ENCODE results near the gene STXBP6. TPM values are rescaled to one million over a fixed set of nuclear protein-coding genes. Genes with fewer than 3 reads are reported as not detected.

The STXBP6 gene
- 35.3 and 43.2 TPM in 2 replicates for total RNA-seq (2016; rRNA removed; fragmentation: Illumina TruSeq; extraction: Trizol)
- 21.2 TPM in 2 replicates for total RNA-seq (2016; cell fraction: cytosol; rRNA removed; fragmentation: Illumina TruSeq; extraction: Trizol; ENCODE audit: low read depth)
- 31.7 and 46.6 TPM in 2 replicates for total RNA-seq (2016; cell fraction: insoluble cytoplasmic fraction; rRNA removed; fragmentation: Illumina TruSeq; extraction: Trizol)
- 28.9 and 30.6 TPM in 2 replicates for total RNA-seq (2016; cell fraction: membrane; rRNA removed; fragmentation: Illumina TruSeq; extraction: Trizol)
- 26.2 and 27.2 TPM in 2 replicates for total RNA-seq (2016; cell fraction: nucleus; rRNA removed; fragmentation: Illumina TruSeq; extraction: Trizol)
- 32.3 and 42.8 TPM in 2 replicates for polyA plus RNA-seq (2011; rRNA removed)
- 26.8 and 33.4 TPM in 2 replicates for polyA plus RNA-seq (2011; cell fraction: cytosol; rRNA removed)
- polyA plus RNA-seq (2011; cell fraction: nucleus; rRNA removed) = 10.0 and 11.5 TPM in 2 replicates
- 25.5 and 27.7 TPM in 2 replicates for polyA plus RNA-seq (2012)
- polyA plus RNA-seq (2016; cell fraction: cytosol; fragmentation: Illumina TruSeq; extraction: Trizol; ENCODE audit: low read depth) = 19.0 and 23.1 TPM in 2 replicates
- polyA plus RNA-seq (2016; cell fraction: insoluble cytoplasmic fraction; fragmentation: Illumina TruSeq; extraction: Trizol; ENCODE audit: low read depth) = 51.3 and 53.4 TPM in 2 replicates
- polyA plus RNA-seq (2016; cell fraction: membrane; fragmentation: Illumina TruSeq; extraction: Trizol; ENCODE audit: low read depth) = 25.8 and 28.4 TPM in 2 replicates
- polyA plus RNA-seq (2016; cell fraction: nucleus; fragmentation: Illumina TruSeq; extraction: Trizol; ENCODE audit: insufficient read depth, low read depth) = 24.0 and 27.2 TPM in 2 replicates
- 3.0 and 26.4 TPM in 2 replicates for polyA minus RNA-seq (2011; rRNA and poly(A)+ RNA removed; ENCODE audit: low replicate concordance)
- 19.6 and 20.8 TPM in 2 replicates for polyA minus RNA-seq (2011; cell fraction: cytosol; rRNA and poly(A)+ RNA removed)
- 53.4 and 53.6 TPM in 2 replicates for polyA minus RNA-seq (2011; cell fraction: nucleus; rRNA and poly(A)+ RNA removed)
- Bru-seq, nascent RNA = percentile 88 among the genes with signal in this experiment
- percentile 62 among the genes with signal in this experiment for BruChase-seq, experiment 1, labeled RNA remaining after a 6-hour chase
- BruChase-seq, experiment 2, labeled RNA remaining after a 2-hour chase = percentile 72 among the genes with signal in this experiment
- long read RNA-seq, experiment 1, full-length matches to known transcripts = 15 of 35 reads
- long read RNA-seq, experiment 1, partial matches to known transcripts = 3 of 35 reads
- long read RNA-seq, experiment 1, other reads (novel, unspliced or antisense) = 17 of 35 reads
- long read RNA-seq, experiment 2, full-length matches to known transcripts = 24 of 62 reads
- long read RNA-seq, experiment 2, partial matches to known transcripts = 7 of 62 reads
- long read RNA-seq, experiment 2, other reads (novel, unspliced or antisense) = 31 of 62 reads

GRCh38 chr14:25049568-25050268, at the start of gene STXBP6:
Gene STXBP6 (minus strand): TSS chr14:25050147. CDS start chr14:24974818, 75,329 bp downstream.
- ATAC-seq (peak; percentile 97), FAIRE-seq (no peak), DNase-seq (ENCODE audit: low spot score) (peak; percentile 65)
- Histone ChIP-seq H3K36me3 (replicated peaks in 1 of 2; ENCODE audit: control insufficient read depth in 1 of 2, insufficient read depth in 2 of 2, low read length in 2 of 2) (no peaks in the 10 kb centered on the region), H3K27me3 (ENCODE audit: control insufficient read depth in 1 of 2, insufficient read depth in 2 of 2, low read length in 2 of 2) (peaks cover 0 to 25% of the 10 kb centered on the region in 2 experiments; a peak in 3 of 5 replicates), H3K9ac (ENCODE audit: insufficient read depth, low read depth, low read length) (peak within 1 kb of the TSS; percentile 56), H3K4me3 (replicated peaks in 1 of 3; ENCODE audit: insufficient read depth in 1 of 3, low read depth in 2 of 3, low read length in 3 of 3) (peak within 1 kb of the TSS; percentile 65 to 82 (median 73)), H4K20me1 (ENCODE audit: insufficient read depth, low read length) (no peaks in the 10 kb centered on the region), H2AFZ (ENCODE audit: low read length) (peak within 1 kb of the TSS; percentile 33), H3K27ac (ENCODE audit: extremely low read length, insufficient read depth, low read length) (no peak within 1 kb of the TSS), H3K4me1 (ENCODE audit: insufficient read depth, low read length) (peaks cover 41% of the 10 kb centered on the region), H3K9me3 (ENCODE audit: low read length) (no peaks in the 10 kb centered on the region), H3K4me2 (ENCODE audit: low read depth, low read length) (peak within 1 kb of the TSS; percentile 84), H3K79me2 (ENCODE audit: insufficient read depth, low read length) (no peaks in the 10 kb centered on the region)
- WGBS (ENCODE audit: low lambda C conversion rate) = 5% methylated on average over 25 of the region's 82 CpGs
- intact Hi-C loops (cut with micrococcal nuclease; ENCODE audit: unreplicated experiment) = loop anchor here (1.0 to 2.0 kb wide), 3 partner anchors 67 to 210 kb away; no protein-coding TSS in a partner anchor
- in situ Hi-C loops (cut with HindIII; ENCODE audit: extremely low pct_ligation_motif_present, low pct_unique_long_range_greater_than_20kb) = no loop called here
- ChIA-PET CTCF (ENCODE audit: low intra/inter-chr PET ratio, low total read pairs) (interaction anchor here (1.6 kb wide), 1 partner anchor 244 kb away, joined by 7 read pairs; no protein-coding TSS in a partner anchor), POLR2A (interaction anchor here (0.7 to 1.3 kb wide), 10 partner anchors 9 to 258 kb away, joined by 3 to 10 read pairs (median 3); no protein-coding TSS in a partner anchor)
- BruUV-seq (replicated peaks) = no TSS peak
- TF ChIP-seq ZBTB7A (CRISPR knock-in tag; IDR thresholded peaks at IDR 0.05) = no peak; the same call in 1 of the 2 replicates
- TF ChIP-seq PAXIP1 (CRISPR knock-in tag; conservative IDR thresholded peaks at IDR 0.05) = no peak
- 0 out of 2 replicates have a peak, but pooled peaks have one; percentile 18 for TF ChIP-seq CHD4 (IDR thresholded peaks at IDR 0.05; ENCODE audit: borderline replicate concordance, low read length)
- TF ChIP-seq JUNB (CRISPR knock-in tag; IDR thresholded peaks at IDR 0.05; ENCODE audit: borderline replicate concordance) = no peak
- no peak; the same call in 1 of the 2 replicates for TF ChIP-seq ZNF878 (CRISPR knock-in tag; IDR thresholded peaks at IDR 0.05)
- no peak for TF ChIP-seq MTERF4 (CRISPR knock-in tag; IDR thresholded peaks at IDR 0.05)
- no peak; the same call in 1 of the 2 replicates for TF ChIP-seq KLF13 (CRISPR knock-in tag; IDR thresholded peaks at IDR 0.05)
- no peak for TF ChIP-seq HHEX (CRISPR knock-in tag; IDR thresholded peaks at IDR 0.05)
- peak; percentile 80 for TF ChIP-seq FOXC1 (CRISPR knock-in tag; IDR thresholded peaks at IDR 0.05; ENCODE audit: borderline replicate concordance)
- TF ChIP-seq POGZ (CRISPR knock-in tag; IDR thresholded peaks at IDR 0.05) = no peak; the same call in 1 of the 2 replicates
- TF ChIP-seq E2F5 (CRISPR knock-in tag; conservative IDR thresholded peaks at IDR 0.05) = no peak; the same call in 1 of the 2 replicates

All from HepG2 (cell line).